ENCODE data around the gene GAGE12J.

Gene GAGE12J

GRCh38 chrX:49277535-49277830 is 44.4 kb upstream of the GAGE12J start:
- TF ChIP-seq EGR1 (IDR thresholded peaks at IDR 0.05): no peak
- TF ChIP-seq TCF12 (IDR thresholded peaks at IDR 0.05; ENCODE audit: low read depth): no peak
- TF ChIP-seq MAX (IDR thresholded peaks at IDR 0.05): no peak

DNA sequence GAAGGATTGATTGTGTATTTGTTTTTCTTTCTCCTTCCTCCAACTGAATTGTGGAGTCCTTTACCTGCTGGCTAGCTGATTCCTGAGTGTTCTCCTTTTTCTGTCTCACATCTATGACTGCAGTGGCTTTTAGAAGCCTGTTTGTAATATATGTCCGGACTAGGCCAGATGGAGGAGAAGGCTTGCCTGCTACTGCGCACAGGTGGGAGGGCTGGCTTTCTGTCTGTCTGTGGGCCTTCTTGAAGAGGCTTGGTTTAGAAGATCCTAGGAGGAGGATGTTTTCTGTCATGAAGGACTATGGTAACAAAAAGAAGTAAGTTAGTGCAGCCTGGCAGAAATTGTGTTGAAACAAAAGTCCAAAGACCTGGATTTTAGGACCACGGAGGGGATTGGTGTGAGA is 43.8 kb upstream of the GAGE12J start:
- TF ChIP-seq MAX (IDR thresholded peaks at IDR 0.05) (no peak), REST (IDR thresholded peaks at IDR 0.05; ENCODE audit: low read depth) (no peak), FOXM1 (IDR thresholded peaks at IDR 0.05; ENCODE audit: borderline replicate concordance, low read depth) (no peak), TAF1 (IDR thresholded peaks at IDR 0.05; ENCODE audit: low read depth) (no peak), TCF12 (IDR thresholded peaks at IDR 0.05; ENCODE audit: low read depth) (no peak), CEBPB (IDR thresholded peaks at IDR 0.05) (no peak), EGR1 (IDR thresholded peaks at IDR 0.05) (no peak), ZBTB7A (IDR thresholded peaks at IDR 0.05; ENCODE audit: low read depth) (no peak), YY1 (IDR thresholded peaks at IDR 0.05; ENCODE audit: low read depth) (no peak)
- TF ChIP-seq, protein P1, sequence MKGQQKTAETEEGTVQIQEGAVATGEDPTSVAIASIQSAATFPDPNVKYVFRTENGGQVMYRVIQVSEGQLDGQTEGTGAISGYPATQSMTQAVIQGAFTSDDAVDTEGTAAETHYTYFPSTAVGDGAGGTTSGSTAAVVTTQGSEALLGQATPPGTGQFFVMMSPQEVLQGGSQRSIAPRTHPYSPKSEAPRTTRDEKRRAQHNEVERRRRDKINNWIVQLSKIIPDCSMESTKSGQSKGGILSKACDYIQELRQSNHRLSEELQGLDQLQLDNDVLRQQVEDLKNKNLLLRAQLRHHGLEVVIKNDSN (IDR thresholded peaks at IDR 0.05): no peak

GRCh38 chrX:49282647-49283011 is 39.2 kb upstream of the GAGE12J start:
- TF ChIP-seq TEAD4 (IDR thresholded peaks at IDR 0.05) (no peak), MAX (IDR thresholded peaks at IDR 0.05) (no peak), ZBTB7A (IDR thresholded peaks at IDR 0.05; ENCODE audit: low read depth) (no peak)

DNA sequence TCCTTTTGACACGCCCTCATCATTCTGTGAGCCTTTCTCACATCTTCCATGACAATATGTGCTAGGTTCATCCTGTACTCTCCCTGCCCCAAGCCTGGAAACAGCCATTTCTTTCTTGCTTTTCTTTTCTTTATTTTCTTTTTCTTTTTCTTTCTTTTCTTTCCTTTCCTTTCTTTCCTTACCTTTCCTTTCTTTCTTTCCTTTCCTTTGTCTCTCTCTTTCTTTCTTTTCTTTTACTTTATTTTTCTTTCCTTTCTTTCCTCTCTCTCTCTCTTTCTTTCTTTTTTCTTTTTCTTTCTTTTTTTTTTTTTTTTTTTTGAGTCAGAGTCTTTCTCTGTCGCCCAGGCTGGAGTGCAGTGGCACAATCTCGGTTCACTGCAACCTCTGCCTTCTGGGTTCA is 37.6 kb upstream of the GAGE12J start:
- TF ChIP-seq NFIC (IDR thresholded peaks at IDR 0.05) (no peak), FOXM1 (IDR thresholded peaks at IDR 0.05; ENCODE audit: borderline replicate concordance, low read depth) (no peak), EGR1 (IDR thresholded peaks at IDR 0.05) (no peak), YY1 (IDR thresholded peaks at IDR 0.05; ENCODE audit: low read depth) (no peak), ZBTB7A (IDR thresholded peaks at IDR 0.05; ENCODE audit: low read depth) (no peak), CEBPB (IDR thresholded peaks at IDR 0.05) (no peak), TEAD4 (IDR thresholded peaks at IDR 0.05) (no peak), CREB1 (IDR thresholded peaks at IDR 0.05; ENCODE audit: low read depth) (no peak), RAD21 (IDR thresholded peaks at IDR 0.05; ENCODE audit: low read depth) (no peak), REST (IDR thresholded peaks at IDR 0.05; ENCODE audit: low read depth) (no peak), MAX (IDR thresholded peaks at IDR 0.05) (no peak), EP300 (IDR thresholded peaks at IDR 0.05; ENCODE audit: borderline replicate concordance) (no peak), TCF12 (IDR thresholded peaks at IDR 0.05; ENCODE audit: low read depth) (no peak)
- TF ChIP-seq, protein P1 (IDR thresholded peaks at IDR 0.05): no peak

DNA sequence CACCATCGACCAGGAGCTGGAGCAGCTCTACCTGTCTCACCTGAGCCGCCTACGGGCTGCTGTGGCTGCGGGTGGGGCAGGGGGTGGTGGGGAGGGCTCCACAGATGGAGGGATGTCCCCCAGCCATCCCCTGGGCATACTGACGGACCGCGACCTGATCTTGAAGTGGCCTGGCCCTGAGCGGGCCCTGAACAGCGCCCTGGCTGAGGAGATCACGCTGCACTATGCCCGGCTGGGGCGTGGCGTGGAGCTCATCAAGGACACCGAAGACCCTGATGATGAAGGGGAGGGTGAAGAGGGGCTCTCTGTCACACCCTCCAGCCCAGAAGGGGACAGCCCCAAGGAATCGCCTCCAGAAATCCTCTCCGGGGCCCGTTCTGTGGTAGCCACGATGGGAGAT is 35.7 kb upstream of the GAGE12J start:
- TF ChIP-seq, protein P1 (IDR thresholded peaks at IDR 0.05): no peak
- no peak for TF ChIP-seq REST (IDR thresholded peaks at IDR 0.05; ENCODE audit: low read depth)
- no peak for TF ChIP-seq TEAD4 (IDR thresholded peaks at IDR 0.05)
- no peak for TF ChIP-seq CEBPB (IDR thresholded peaks at IDR 0.05)
- no peak for TF ChIP-seq YY1 (IDR thresholded peaks at IDR 0.05; ENCODE audit: low read depth)
- no peak for TF ChIP-seq FOXM1 (IDR thresholded peaks at IDR 0.05; ENCODE audit: borderline replicate concordance, low read depth)
- TF ChIP-seq TAF1 (IDR thresholded peaks at IDR 0.05; ENCODE audit: low read depth): no peak

Data from Ishikawa (cell line).